ENCODE results near the gene NAV3. TPM values are rescaled to one million over a fixed set of nuclear protein-coding genes. Genes with fewer than 3 reads are reported as not detected.

NAV3 gene
- polyA plus RNA-seq, 1 donor from 2014 or later = 36.9 TPM

DNA sequence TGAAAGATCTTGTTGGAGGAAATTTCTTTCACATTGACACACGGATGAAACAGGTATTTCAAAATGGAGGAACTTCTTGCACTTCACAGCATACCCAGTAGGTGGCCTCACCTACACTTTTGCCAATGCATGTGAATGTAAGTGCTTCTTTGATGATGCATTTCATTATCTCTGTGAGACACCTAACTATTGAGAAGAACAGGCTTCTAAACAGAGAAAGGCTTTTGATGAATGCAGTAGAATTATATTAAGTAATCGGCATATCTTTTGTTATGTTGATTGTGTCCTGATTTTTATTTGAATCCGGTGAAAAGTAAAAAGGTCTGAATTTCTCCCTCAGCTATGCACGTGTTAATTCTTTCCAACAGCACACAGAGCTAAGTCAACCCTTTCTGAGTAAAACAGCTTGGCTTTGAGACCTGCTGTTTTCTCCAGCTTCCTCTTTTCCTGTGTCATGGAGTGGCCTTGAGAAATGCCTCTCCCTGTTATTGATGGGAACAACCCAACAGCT lies 399.0 kb downstream of the NAV3 start:
- Histone ChIP-seq H3K9ac (ENCODE audit: low read length) (peak overlapping the region; percentile 17), H3K4me3 (ENCODE audit: low read length) (peak overlapping the region; percentile 31), H3K27ac (ENCODE audit: low read length) (peak overlapping the region; percentile 70), H3F3A (ENCODE audit: insufficient read depth, low read length, poor library complexity, severe bottlenecking) (peaks cover 7% of the 10 kb centered on the region), H3K79me2 (replicated peaks; ENCODE audit: insufficient read depth, low read length) (no peaks in the 10 kb centered on the region), H4K20me1 (ENCODE audit: insufficient read depth) (no peaks in the 10 kb centered on the region), H3K9me2 (ENCODE audit: insufficient read depth, low read length) (peaks cover 3% of the 10 kb centered on the region), H3K4me2 (ENCODE audit: low read length) (no peak overlapping the region), H3K27me3 (ENCODE audit: insufficient read depth, low read depth, low read length) (no peaks in the 10 kb centered on the region), H3K36me3 (ENCODE audit: insufficient read depth, low read length) (no peaks in the 10 kb centered on the region), H2AFZ (ENCODE audit: low read depth, low read length) (no peak overlapping the region), H3K9me3 (ENCODE audit: low read length) (no peaks in the 10 kb centered on the region)
- TF ChIP-seq, protein P1, sequence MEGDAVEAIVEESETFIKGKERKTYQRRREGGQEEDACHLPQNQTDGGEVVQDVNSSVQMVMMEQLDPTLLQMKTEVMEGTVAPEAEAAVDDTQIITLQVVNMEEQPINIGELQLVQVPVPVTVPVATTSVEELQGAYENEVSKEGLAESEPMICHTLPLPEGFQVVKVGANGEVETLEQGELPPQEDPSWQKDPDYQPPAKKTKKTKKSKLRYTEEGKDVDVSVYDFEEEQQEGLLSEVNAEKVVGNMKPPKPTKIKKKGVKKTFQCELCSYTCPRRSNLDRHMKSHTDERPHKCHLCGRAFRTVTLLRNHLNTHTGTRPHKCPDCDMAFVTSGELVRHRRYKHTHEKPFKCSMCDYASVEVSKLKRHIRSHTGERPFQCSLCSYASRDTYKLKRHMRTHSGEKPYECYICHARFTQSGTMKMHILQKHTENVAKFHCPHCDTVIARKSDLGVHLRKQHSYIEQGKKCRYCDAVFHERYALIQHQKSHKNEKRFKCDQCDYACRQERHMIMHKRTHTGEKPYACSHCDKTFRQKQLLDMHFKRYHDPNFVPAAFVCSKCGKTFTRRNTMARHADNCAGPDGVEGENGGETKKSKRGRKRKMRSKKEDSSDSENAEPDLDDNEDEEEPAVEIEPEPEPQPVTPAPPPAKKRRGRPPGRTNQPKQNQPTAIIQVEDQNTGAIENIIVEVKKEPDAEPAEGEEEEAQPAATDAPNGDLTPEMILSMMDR (IDR thresholded peaks at IDR 0.05; ENCODE audit: poor library complexity, severe bottlenecking) = peak; percentile 84
- TF ChIP-seq, protein P2, sequence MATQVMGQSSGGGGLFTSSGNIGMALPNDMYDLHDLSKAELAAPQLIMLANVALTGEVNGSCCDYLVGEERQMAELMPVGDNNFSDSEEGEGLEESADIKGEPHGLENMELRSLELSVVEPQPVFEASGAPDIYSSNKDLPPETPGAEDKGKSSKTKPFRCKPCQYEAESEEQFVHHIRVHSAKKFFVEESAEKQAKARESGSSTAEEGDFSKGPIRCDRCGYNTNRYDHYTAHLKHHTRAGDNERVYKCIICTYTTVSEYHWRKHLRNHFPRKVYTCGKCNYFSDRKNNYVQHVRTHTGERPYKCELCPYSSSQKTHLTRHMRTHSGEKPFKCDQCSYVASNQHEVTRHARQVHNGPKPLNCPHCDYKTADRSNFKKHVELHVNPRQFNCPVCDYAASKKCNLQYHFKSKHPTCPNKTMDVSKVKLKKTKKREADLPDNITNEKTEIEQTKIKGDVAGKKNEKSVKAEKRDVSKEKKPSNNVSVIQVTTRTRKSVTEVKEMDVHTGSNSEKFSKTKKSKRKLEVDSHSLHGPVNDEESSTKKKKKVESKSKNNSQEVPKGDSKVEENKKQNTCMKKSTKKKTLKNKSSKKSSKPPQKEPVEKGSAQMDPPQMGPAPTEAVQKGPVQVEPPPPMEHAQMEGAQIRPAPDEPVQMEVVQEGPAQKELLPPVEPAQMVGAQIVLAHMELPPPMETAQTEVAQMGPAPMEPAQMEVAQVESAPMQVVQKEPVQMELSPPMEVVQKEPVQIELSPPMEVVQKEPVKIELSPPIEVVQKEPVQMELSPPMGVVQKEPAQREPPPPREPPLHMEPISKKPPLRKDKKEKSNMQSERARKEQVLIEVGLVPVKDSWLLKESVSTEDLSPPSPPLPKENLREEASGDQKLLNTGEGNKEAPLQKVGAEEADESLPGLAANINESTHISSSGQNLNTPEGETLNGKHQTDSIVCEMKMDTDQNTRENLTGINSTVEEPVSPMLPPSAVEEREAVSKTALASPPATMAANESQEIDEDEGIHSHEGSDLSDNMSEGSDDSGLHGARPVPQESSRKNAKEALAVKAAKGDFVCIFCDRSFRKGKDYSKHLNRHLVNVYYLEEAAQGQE (IDR thresholded peaks at IDR 0.05; ENCODE audit: borderline replicate concordance) = no peak
- no peak for TF ChIP-seq EZH2 (IDR thresholded peaks at IDR 0.05; ENCODE audit: borderline replicate concordance, insufficient read depth, low read length, poor library complexity, severe bottlenecking)
- TF ChIP-seq SMC3 (conservative IDR thresholded peaks at IDR 0.05; ENCODE audit: poor library complexity) = peak; percentile 75
- no peak for TF ChIP-seq POLR2AphosphoS5 (IDR thresholded peaks at IDR 0.05)
- TF ChIP-seq MXI1 (conservative IDR thresholded peaks at IDR 0.05; ENCODE audit: poor library complexity, severe bottlenecking) = peak; percentile 10
- peak; percentile 79 for TF ChIP-seq RAD21 (conservative IDR thresholded peaks at IDR 0.05)

DNA sequence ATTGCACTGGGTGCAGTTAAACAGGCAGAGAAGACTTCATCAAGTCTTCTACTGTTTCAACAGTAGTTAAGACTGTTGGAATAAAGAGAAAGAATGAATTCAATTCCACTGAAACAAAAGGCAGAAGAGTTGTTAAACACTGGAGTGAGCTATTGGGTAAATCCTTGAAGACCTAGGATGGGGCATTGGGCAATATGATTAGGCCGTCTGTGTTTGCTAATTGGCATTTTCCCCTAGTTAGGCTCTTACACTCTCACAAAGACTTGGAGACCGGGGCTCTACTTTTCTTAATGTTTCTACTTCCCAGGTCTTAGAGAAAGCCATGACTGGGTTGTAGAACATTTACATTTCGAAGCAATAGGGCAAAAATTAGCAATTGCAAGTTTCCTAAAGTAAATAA lies 402.1 kb downstream of the NAV3 start:
- no peaks in the 10 kb centered on the region for H4K20me1 ChIP-seq (ENCODE audit: insufficient read depth)
- H3K27ac ChIP-seq (ENCODE audit: low read length) = no peak overlapping the region
- H3K9me2 ChIP-seq (ENCODE audit: insufficient read depth, low read length) = peaks cover 3% of the 10 kb centered on the region
- no peaks in the 10 kb centered on the region for H3K36me3 ChIP-seq (ENCODE audit: insufficient read depth, low read length)
- no peaks in the 10 kb centered on the region for H3K9me3 ChIP-seq (ENCODE audit: low read length)
- H3K9ac ChIP-seq (ENCODE audit: low read length) = no peak overlapping the region
- H3F3A ChIP-seq (ENCODE audit: insufficient read depth, low read length, poor library complexity, severe bottlenecking) = peaks cover 7% of the 10 kb centered on the region
- H3K4me3 ChIP-seq (ENCODE audit: low read length) = no peak overlapping the region
- TF ChIP-seq, protein P1 (IDR thresholded peaks at IDR 0.05; ENCODE audit: poor library complexity, severe bottlenecking) = no peak
- no peak for TF ChIP-seq EP300 (conservative IDR thresholded peaks at IDR 0.05; ENCODE audit: poor library complexity, severe bottlenecking)
- TF ChIP-seq MXI1 (conservative IDR thresholded peaks at IDR 0.05; ENCODE audit: poor library complexity, severe bottlenecking) = no peak
- TF ChIP-seq, protein P2 (IDR thresholded peaks at IDR 0.05; ENCODE audit: borderline replicate concordance) = no peak
- TF ChIP-seq RAD21 (conservative IDR thresholded peaks at IDR 0.05) = no peak
- TF ChIP-seq POLR2AphosphoS5 (IDR thresholded peaks at IDR 0.05) = no peak
- TF ChIP-seq TAF1 (IDR thresholded peaks at IDR 0.05; ENCODE audit: low read depth) = no peak
- TF ChIP-seq SMC3 (conservative IDR thresholded peaks at IDR 0.05; ENCODE audit: poor library complexity) = no peak
- TF ChIP-seq EZH2 (IDR thresholded peaks at IDR 0.05; ENCODE audit: borderline replicate concordance, insufficient read depth, low read length, poor library complexity, severe bottlenecking) = no peak
- no peak overlapping the region for H2AFZ ChIP-seq (ENCODE audit: low read depth, low read length)
- H3K4me2 ChIP-seq (ENCODE audit: low read length) = no peak overlapping the region
- no peaks in the 10 kb centered on the region for H3K27me3 ChIP-seq (ENCODE audit: insufficient read depth, low read depth, low read length)
- H3K79me2 ChIP-seq (replicated peaks; ENCODE audit: insufficient read depth, low read length) = no peaks in the 10 kb centered on the region

All from neural cell (in vitro differentiated cells).